Sigmoid colon (tissue), 4 donors: ENCODE data around the gene KLHL40.

Source experiments
- CTCF ChIP-seq, 4 experiments: fragments of 450-650 bp in 3 of 4; fragments of 200-600 bp in 1 of 4; IDR thresholded peaks; one replicate each; pipeline ENCODE4 v1.5.1; 2016 to 2019; ENCODE audit warnings: antibody characterized with exemption in 4 of 4, mild to moderate bottlenecking in 3 of 4, moderate library complexity in 2 of 4
- EP300 ChIP-seq, 4 donors: sonication (generic); formaldehyde crosslinking; IDR thresholded peaks; one replicate each; pipeline ENCODE4 v1.6.1; 2017; ENCODE audit warnings: antibody characterized with exemption in 4 of 4
- POLR2A ChIP-seq, 2 donors: fragments of 450-650 bp; IDR thresholded peaks; one replicate each; pipeline ENCODE4 v1.6.1; 2016; ENCODE audit warnings: antibody characterized with exemption in 2 of 2, mild to moderate bottlenecking in 2 of 2, moderate library complexity in 2 of 2

GRCh38 chr3:42728056-42728455 is 42.7 kb downstream of the KLHL40 start:
- TF ChIP-seq CTCF (IDR thresholded peaks at IDR 0.05), result no peak
- no peak for TF ChIP-seq POLR2A (IDR thresholded peaks at IDR 0.05)
- TF ChIP-seq EP300 (IDR thresholded peaks at IDR 0.05), result no peak
